Endothelial cell of umbilical vein (primary cell): Measurements from ENCODE around the gene SYNJ1. TPM values are rescaled to one million over a fixed set of nuclear protein-coding genes. Genes with fewer than 3 reads are reported as not detected.

ENCODE experiments used
- BruUV-seq: library from RNA; stranded (reverse); fragments of 400-500 nt; replicated peaks from 2 replicates; lab custom pipeline; 2021; lab: Mats Ljungman, UMichigan
- CTCF ChIA-PET: fragments of 300-600, 350-600 bp; sonication (Branson Sonifier 250); formaldehyde crosslinking; loops from one replicate; lab custom pipeline; 2021; ENCODE audit warnings: antibody characterized with exemption, inconsistent platforms; lab: Charles Lee
- POLR2A ChIA-PET: fragments of 300-600, 350-600 bp; sonication (Branson Sonifier 250); formaldehyde crosslinking; loops from one replicate; lab custom pipeline; 2021; ENCODE audit warnings: antibody characterized with exemption, inconsistent platforms; lab: Charles Lee
- DNase-seq: peaks from one replicate; pipeline ENCODE4 v3.0.0-alpha.2; 2011; ENCODE audit warnings: low read depth, low spot score
- FAIRE-seq: peaks from 2 replicates; lab custom pipeline; 2011; peaks lifted over from hg19 to GRCh38; lab: Jason Lieb, UNC
- H2AFZ ChIP-seq: 2 replicates; pipeline ENCODE4 v1.6.0; 2012; ENCODE audit warnings: low read depth, low read length, control low read depth, inconsistent platforms
- H3K27ac ChIP-seq: 2 replicates; pipeline ENCODE4 v1.5.1; 2011; ENCODE audit warnings: low read depth, mild to moderate bottlenecking, control low read depth, low read length, moderate library complexity; ENCODE audit not compliant: insufficient read depth
- H3K27me3 ChIP-seq, 2 experiments: 2 replicates each; pipeline versions ENCODE4 v1.6.0 to v1.6.1; 2011; ENCODE audit warnings: low read length in 2 of 2, mixed read lengths in 1 of 2; ENCODE audit not compliant: control insufficient read depth in 2 of 2, insufficient read depth in 2 of 2
- H3K36me3 ChIP-seq, 2 experiments: 2 replicates in 1 of 2; 3 replicates in 1 of 2; pipeline ENCODE4 v1.5.1; 2011; ENCODE audit warnings: low read length in 2 of 2, mild to moderate bottlenecking in 1 of 2, moderate library complexity in 1 of 2; ENCODE audit not compliant: control insufficient read depth in 2 of 2, insufficient read depth in 2 of 2; ENCODE audit errors: extremely low read depth in 1 of 2
- H3K4me1 ChIP-seq: 3 replicates; pipeline ENCODE4 v1.5.1; 2011; ENCODE audit warnings: mild to moderate bottlenecking, low read length; ENCODE audit not compliant: control insufficient read depth, insufficient read depth; ENCODE audit errors: extremely low read depth
- H3K4me2 ChIP-seq: 2 replicates; pipeline ENCODE4 v1.6.1; 2011; ENCODE audit warnings: low read length, control low read depth, mixed read lengths; ENCODE audit not compliant: insufficient read depth
- H3K4me3 ChIP-seq, 3 experiments: fragments of 200-600 bp in 1 of 3; sonication (generic), shearing (Covaris generic) in 1 of 3; replicated peaks in 1 of 3; 2 replicates each; pipeline ENCODE4 v1.5.1; 2011 to 2016; ENCODE audit warnings: control low read depth in 3 of 3, low read length in 3 of 3, mild to moderate bottlenecking in 2 of 3, inconsistent platforms in 1 of 3, low read depth in 1 of 3, moderate library complexity in 1 of 3; ENCODE audit not compliant: insufficient read depth in 1 of 3
- H3K79me2 ChIP-seq: 2 replicates; pipeline ENCODE4 v1.6.0; 2012; ENCODE audit warnings: low read length, inconsistent platforms; ENCODE audit not compliant: control insufficient read depth, insufficient read depth
- H3K9ac ChIP-seq: replicated peaks from 2 replicates; pipeline ENCODE3; 2011; ENCODE audit warnings: low read length, control low read depth; ENCODE audit not compliant: insufficient read depth; ENCODE audit errors: extremely low read depth
- H3K9me1 ChIP-seq: replicated peaks from 3 replicates; pipeline ENCODE4 v1.6.0; 2011; ENCODE audit warnings: mild to moderate bottlenecking, low read length; ENCODE audit not compliant: control insufficient read depth, insufficient read depth; ENCODE audit errors: extremely low read depth
- H3K9me3 ChIP-seq: replicated peaks from 2 replicates; pipeline ENCODE4 v1.5.1; 2012; ENCODE audit warnings: low read length, inconsistent platforms; ENCODE audit not compliant: control insufficient read depth, insufficient read depth
- H4K20me1 ChIP-seq: replicated peaks from 2 replicates; pipeline ENCODE3; 2011; ENCODE audit warnings: mild to moderate bottlenecking, low read length; ENCODE audit not compliant: control insufficient read depth, insufficient read depth; ENCODE audit errors: extremely low read depth
- CTCF ChIP-seq, 2 donors: IDR thresholded peaks; 1 replicate in 1 of 2; 2 replicates in 1 of 2; pipeline ENCODE4 v1.5.1; 2011; ENCODE audit warnings: low read length in 2 of 2, mild to moderate bottlenecking in 2 of 2, moderate library complexity in 2 of 2, control low read depth in 1 of 2, inconsistent platforms in 1 of 2, low read depth in 1 of 2; ENCODE audit not compliant: insufficient read depth in 1 of 2; ENCODE audit errors: extremely low read depth in 1 of 2
- EZH2 ChIP-seq: IDR thresholded peaks from 2 replicates; pipeline ENCODE4 v1.6.1; 2012; ENCODE audit warnings: borderline replicate concordance, low read depth, mild to moderate bottlenecking, moderate library complexity, low read length, inconsistent platforms; ENCODE audit not compliant: severe bottlenecking
- FOS ChIP-seq: IDR thresholded peaks from 2 replicates; pipeline ENCODE4 v1.6.1; 2011; ENCODE audit warnings: mild to moderate bottlenecking, low read length, moderate library complexity, borderline replicate concordance; ENCODE audit not compliant: insufficient read depth
- GATA2 ChIP-seq: IDR thresholded peaks from 2 replicates; pipeline ENCODE4 v1.7.0; 2011; ENCODE audit warnings: low read depth, mild to moderate bottlenecking, moderate library complexity, mixed read lengths, low read length; ENCODE audit not compliant: insufficient read length, insufficient read depth
- JUN ChIP-seq: IDR thresholded peaks from 2 replicates; pipeline ENCODE4 v1.6.1; 2011; ENCODE audit warnings: borderline replicate concordance, low read depth; ENCODE audit not compliant: insufficient read length, insufficient read depth
- MAX ChIP-seq: IDR thresholded peaks from 2 replicates; pipeline ENCODE4 v1.6.1; 2011; ENCODE audit not compliant: insufficient read depth, insufficient read length
- MYC ChIP-seq: IDR thresholded peaks from one replicate; pipeline ENCODE4 v1.6.1; 2011; ENCODE audit warnings: mild to moderate bottlenecking, low read depth, low read length
- POLR2A ChIP-seq: IDR thresholded peaks from 2 replicates; pipeline ENCODE4 v1.6.1; 2012; ENCODE audit warnings: low read depth, mild to moderate bottlenecking, control low read depth, low read length
- POLR2AphosphoS5 ChIP-seq: IDR thresholded peaks from 2 replicates; pipeline ENCODE4 v1.6.1; 2012; ENCODE audit warnings: low read depth, mild to moderate bottlenecking, control low read depth, low read length, moderate library complexity; ENCODE audit not compliant: insufficient read depth
- dilution Hi-C: fragments of 300-500 bp; cut with MboI; formaldehyde crosslinking; loops from one replicate; pipeline ENCODE4 v1.15.0; 2019; ENCODE audit warnings: low sequenced_read_pairs; ENCODE audit not compliant: extremely low pct_ligation_motif_present
- intact Hi-C: fragments of 100-400 bp; cut with micrococcal nuclease; formaldehyde crosslinking; loops from one replicate; pipeline ENCODE4 v1.10.0; 2022
- polyA plus RNA-seq, 4 experiments: library from polyadenylated mRNA; depleted of rRNA in 3 of 4; stranded (reverse) in 3 of 4; unstranded in 1 of 4; fragments of >200 nt; gene quantifications; 2 replicates each; pipeline versions ENCODE4 v1.2.1 to v1.2.3, GENCODE V29; 2011 to 2012; ENCODE audit warnings: missing spikeins in 1 of 4
- total RNA-seq: library from RNA; stranded (reverse); gene quantifications from 2 replicates; pipeline ENCODE4 v1.2.3, GENCODE V29; 2021

The SYNJ1 gene
- total and polyA plus RNA-seq, 2 donors (not counting 3 experiments of a cell fraction or from before 2014, with no cell fraction given), result 5.9 to 17.0 TPM

DNA sequence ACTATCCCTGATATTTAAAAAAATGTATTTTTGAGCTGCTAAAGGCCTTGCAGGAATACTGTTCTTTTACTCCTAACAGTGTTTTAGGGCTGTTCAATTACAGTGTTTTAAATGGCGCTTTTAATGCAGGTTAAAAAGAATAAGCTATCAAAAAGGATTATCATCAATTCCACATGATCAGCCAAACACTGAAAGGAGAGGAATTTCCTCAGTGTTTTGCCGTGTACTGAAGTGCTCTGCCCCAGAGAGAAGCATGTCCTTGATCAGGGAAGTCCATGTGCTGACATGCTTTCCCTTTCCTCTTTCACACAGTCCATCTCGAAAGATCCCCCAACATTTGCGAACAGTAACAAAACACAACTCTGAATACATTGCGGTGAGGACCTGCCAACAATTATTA lies 119.0 kb downstream of the SYNJ1 start:
- Histone ChIP-seq H3K4me3 (no peak overlapping the region), H3K27ac (no peak overlapping the region), H3K9ac (no peak overlapping the region), H3K79me2 (peaks cover 17% of the 10 kb centered on the region), H2AFZ (no peak overlapping the region), H3K4me2 (no peak overlapping the region), H3K4me1 (peaks cover 10% of the 10 kb centered on the region), H3K9me1 (no peaks in the 10 kb centered on the region), H3K27me3 (no peaks in the 10 kb centered on the region), H3K9me3 (no peaks in the 10 kb centered on the region), H3K36me3 (peaks cover 7 to 19% of the 10 kb centered on the region in 2 experiments), H4K20me1 (no peaks in the 10 kb centered on the region)
- ChIA-PET CTCF (interaction anchor here (0.9 to 4.3 kb wide), 3 partner anchors 8 to 206 kb away, joined by 3 to 29 read pairs (median 5); no protein-coding TSS in a partner anchor), POLR2A (no interaction called here)
- no peak for DNase-seq
- TF ChIP-seq FOS (no peak), GATA2 (no peak), POLR2AphosphoS5 (no peak), POLR2A (no peak), JUN (no peak)
- dilution Hi-C loops (no loop called here), intact Hi-C loops (no loop called here)
- no peak for FAIRE-seq
- BruUV-seq, result no TSS peak

DNA sequence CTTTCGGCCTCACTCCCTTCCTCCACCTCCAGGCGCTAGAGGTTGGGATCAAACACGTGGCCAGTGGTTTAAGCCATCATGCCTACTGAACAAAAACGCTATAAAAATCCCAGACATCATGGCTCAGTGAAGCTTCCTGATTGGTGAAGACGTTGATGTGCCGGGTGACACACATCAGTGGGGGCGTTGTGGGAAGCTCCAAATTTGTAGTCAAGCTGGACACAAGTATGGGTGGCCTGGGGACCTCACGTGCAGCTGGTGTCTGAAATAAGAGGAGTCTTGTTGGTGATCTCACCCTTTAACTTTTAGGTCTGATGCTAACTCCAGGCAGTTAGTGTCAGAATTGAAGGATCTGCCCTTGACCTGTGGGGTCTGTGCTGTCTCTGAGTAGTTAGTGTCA lies 122.3 kb downstream of the SYNJ1 start:
- H3K9me1 ChIP-seq, result no peaks in the 10 kb centered on the region
- no peak overlapping the region for H3K27ac ChIP-seq
- TF ChIP-seq GATA2, result no peak
- TF ChIP-seq CTCF (IDR thresholded peaks at IDR 0.05; ENCODE audit: extremely low read depth in 1 of 2, insufficient read depth in 1 of 2, low read depth in 1 of 2, low read length in 2 of 2), result no peak
- TF ChIP-seq MYC, result no peak
- no peak for TF ChIP-seq MAX
- TF ChIP-seq JUN, result no peak
- TF ChIP-seq POLR2A, result no peak
- TF ChIP-seq POLR2AphosphoS5, result no peak
- TF ChIP-seq FOS, result no peak
- TF ChIP-seq EZH2, result no peak
- no peaks in the 10 kb centered on the region for H3K4me1 ChIP-seq
- no peak overlapping the region for H3K4me3 ChIP-seq
- no peak overlapping the region for H2AFZ ChIP-seq
- H4K20me1 ChIP-seq, result no peaks in the 10 kb centered on the region
- CTCF ChIA-PET, result no interaction called here
- POLR2A ChIA-PET, result no interaction called here
- FAIRE-seq (no peak), DNase-seq (no peak)
- dilution Hi-C loops, result no loop called here
- no peaks in the 10 kb centered on the region for H3K9me3 ChIP-seq
- peaks cover 6% of the 10 kb centered on the region for H3K79me2 ChIP-seq
- no peak overlapping the region for H3K4me2 ChIP-seq
- BruUV-seq, result no TSS peak
- no peak overlapping the region for H3K9ac ChIP-seq
- H3K36me3 ChIP-seq, result peaks cover 16 to 31% of the 10 kb centered on the region in 2 experiments
- no peaks in the 10 kb centered on the region for H3K27me3 ChIP-seq
- intact Hi-C loops, result no loop called here
